ENCODE measurements around the gene HOXA5. TPM values are rescaled to one million over a fixed set of nuclear protein-coding genes. Genes with fewer than 3 reads are reported as not detected.

Gene HOXA5
- total and polyA plus RNA-seq, 10 of the 15 experiments (the other 5 are each of a cell fraction or from before 2014, with no cell fraction given): 0.05 to 0.13 TPM; not detected in 8

DNA sequence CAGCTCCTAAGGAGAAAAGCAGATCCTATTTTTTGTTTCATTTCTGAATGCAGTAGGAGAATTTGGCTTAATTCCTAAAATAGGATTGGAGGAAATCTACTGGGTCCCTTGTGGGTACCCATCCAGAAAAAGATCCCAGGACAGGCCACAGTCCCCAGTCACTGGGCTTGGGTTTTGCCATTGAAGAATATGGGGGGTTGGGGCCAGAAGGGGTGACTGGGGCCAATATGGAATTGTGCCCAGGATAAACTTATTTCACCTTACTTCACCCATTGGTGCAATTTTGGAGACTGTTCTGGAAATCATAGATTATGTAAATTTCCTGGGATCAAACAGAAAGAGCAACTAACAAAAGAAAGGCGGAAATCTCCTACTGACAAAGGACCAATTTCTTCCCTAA is 5.0 kb downstream of the HOXA5 start:
- in situ Hi-C loops (cut with MboI): no loop called here
- ChIA-PET SMC1A (ENCODE audit: uncharacterized antibody, unreplicated experiment) (no interaction called here), RAD21 (ENCODE audit: unreplicated experiment) (no interaction called here), POLR2A (no interaction called here), CTCF (no interaction called here)
- no peak overlapping the region for H3K9ac ChIP-seq (ENCODE audit: control insufficient read depth, insufficient read depth, low read length)
- no peaks in the 10 kb centered on the region for H4K20me1 ChIP-seq (ENCODE audit: control insufficient read depth, insufficient read depth)
- H3K4me3 ChIP-seq: no peak overlapping the region
- no peak overlapping the region for H3K27ac ChIP-seq (ENCODE audit: control insufficient read depth, insufficient read depth)
- ATAC-seq (no peak), FAIRE-seq (no peak), DNase-seq (ENCODE audit: low read depth, low spot score) (no peak)
- H2AFZ ChIP-seq (ENCODE audit: control insufficient read depth, low read depth, low read length): no peak overlapping the region
- no peaks in the 10 kb centered on the region; the same call in 1 of the 2 replicates for H3K4me1 ChIP-seq (ENCODE audit: control insufficient read depth, insufficient read depth, low read length)
- H3K36me3 ChIP-seq (ENCODE audit: control insufficient read depth in 2 of 2, insufficient read depth in 2 of 2, low read length in 1 of 2): no peaks in the 10 kb centered on the region
- H3K79me2 ChIP-seq (ENCODE audit: control insufficient read depth, insufficient read depth, low read length): no peaks in the 10 kb centered on the region
- intact Hi-C loops (cut with micrococcal nuclease; ENCODE audit: unreplicated experiment): no loop called here
- no peaks in the 10 kb centered on the region for H3K9me3 ChIP-seq (replicated peaks; ENCODE audit: control insufficient read depth, insufficient read depth, low read length)
- no TSS peak for BruUV-seq (replicated peaks)
- WGBS (ENCODE audit: insufficient coverage, insufficient replicate concordance, low lambda C conversion rate, missing lambda C conversion rate): 84% methylated on average over 1 of the region's 1 CpG
- TF ChIP-seq DPF2 (IDR thresholded peaks at IDR 0.05) (no peak), HDGF (IDR thresholded peaks at IDR 0.05) (no peak), ETV6 (conservative IDR thresholded peaks at IDR 0.05 in 1 of 2, IDR thresholded peaks at IDR 0.05 in 1 of 2; ENCODE audit: borderline replicate concordance in 1 of 2, low read depth in 1 of 2) (no peak), IKZF1 (conservative IDR thresholded peaks at IDR 0.05) (no peak), NFYA (IDR thresholded peaks at IDR 0.05; ENCODE audit: borderline replicate concordance, low read depth, low read length) (no peak)
- TF ChIP-seq, protein P1, sequence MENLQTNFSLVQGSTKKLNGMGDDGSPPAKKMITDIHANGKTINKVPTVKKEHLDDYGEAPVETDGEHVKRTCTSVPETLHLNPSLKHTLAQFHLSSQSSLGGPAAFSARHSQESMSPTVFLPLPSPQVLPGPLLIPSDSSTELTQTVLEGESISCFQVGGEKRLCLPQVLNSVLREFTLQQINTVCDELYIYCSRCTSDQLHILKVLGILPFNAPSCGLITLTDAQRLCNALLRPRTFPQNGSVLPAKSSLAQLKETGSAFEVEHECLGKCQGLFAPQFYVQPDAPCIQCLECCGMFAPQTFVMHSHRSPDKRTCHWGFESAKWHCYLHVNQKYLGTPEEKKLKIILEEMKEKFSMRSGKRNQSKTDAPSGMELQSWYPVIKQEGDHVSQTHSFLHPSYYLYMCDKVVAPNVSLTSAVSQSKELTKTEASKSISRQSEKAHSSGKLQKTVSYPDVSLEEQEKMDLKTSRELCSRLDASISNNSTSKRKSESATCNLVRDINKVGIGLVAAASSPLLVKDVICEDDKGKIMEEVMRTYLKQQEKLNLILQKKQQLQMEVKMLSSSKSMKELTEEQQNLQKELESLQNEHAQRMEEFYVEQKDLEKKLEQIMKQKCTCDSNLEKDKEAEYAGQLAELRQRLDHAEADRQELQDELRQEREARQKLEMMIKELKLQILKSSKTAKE (IDR thresholded peaks at IDR 0.05; ENCODE audit: low read depth, poor library complexity, severe bottlenecking): no peak
- H3K27me3 ChIP-seq (replicated peaks in 1 of 2; ENCODE audit: control insufficient read depth in 2 of 2, insufficient read depth in 2 of 2, low read length in 1 of 2): peaks cover 0 to 7% of the 10 kb centered on the region in 2 experiments; a peak in 2 of 4 replicates
- H3K4me2 ChIP-seq (ENCODE audit: control insufficient read depth, insufficient read depth): no peak overlapping the region
